DMS114 treated with DMSO at 0.1 percent for 48 hours (cell line): ENCODE data around the gene ABCD4.

ENCODE experiments used
- DNase-seq: peaks from one replicate; lab custom pipeline; 2025; ENCODE audit not compliant: unreplicated experiment; lab: John Stamatoyannopoulos, UW

ABCD4 gene

DNA sequence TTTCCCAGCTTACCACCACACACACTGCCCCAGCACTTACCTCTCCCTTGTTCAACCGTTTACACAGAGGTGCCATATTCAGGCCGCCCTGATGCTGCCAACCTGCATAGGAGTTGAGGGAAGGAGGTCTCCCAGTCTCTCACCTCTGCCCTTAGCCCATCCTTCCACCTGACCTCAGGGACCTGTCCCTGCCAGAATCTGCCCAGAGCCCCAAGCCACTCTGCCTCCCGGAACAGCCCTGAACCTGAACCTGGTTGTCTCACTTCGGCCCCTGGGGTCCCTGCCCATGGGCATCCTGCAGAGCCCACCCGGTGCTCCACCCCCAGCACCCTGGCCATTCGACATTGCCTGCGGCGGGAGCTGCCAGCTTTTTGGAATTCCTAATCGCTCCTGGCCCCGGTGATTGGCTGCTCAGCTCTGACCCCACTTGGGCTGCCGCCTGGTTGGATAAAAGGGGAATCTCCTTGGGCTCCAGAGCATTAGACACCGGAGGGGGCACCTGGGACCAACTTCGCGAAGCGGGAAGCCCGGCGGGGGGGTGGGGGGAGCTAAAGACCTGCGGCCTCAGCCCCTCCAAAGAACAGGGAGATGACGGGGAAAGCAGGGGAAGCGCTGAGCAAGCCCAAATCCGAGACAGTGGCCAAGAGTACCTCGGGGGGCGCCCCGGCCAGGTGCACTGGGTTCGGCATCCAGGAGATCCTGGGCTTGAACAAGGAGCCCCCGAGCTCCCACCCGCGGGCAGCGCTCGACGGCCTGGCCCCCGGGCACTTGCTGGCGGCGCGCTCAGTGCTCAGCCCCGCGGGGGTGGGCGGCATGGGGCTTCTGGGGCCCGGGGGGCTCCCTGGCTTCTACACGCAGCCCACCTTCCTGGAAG is 63.5 kb downstream of the ABCD4 start, which contains the start of gene VSX2:
VSX2 (plus strand) TSS at position 476 of the 874 bp plus-strand sequence; CDS start at position 589, 113 bp downstream.
- no peak for DNase-seq

DNA sequence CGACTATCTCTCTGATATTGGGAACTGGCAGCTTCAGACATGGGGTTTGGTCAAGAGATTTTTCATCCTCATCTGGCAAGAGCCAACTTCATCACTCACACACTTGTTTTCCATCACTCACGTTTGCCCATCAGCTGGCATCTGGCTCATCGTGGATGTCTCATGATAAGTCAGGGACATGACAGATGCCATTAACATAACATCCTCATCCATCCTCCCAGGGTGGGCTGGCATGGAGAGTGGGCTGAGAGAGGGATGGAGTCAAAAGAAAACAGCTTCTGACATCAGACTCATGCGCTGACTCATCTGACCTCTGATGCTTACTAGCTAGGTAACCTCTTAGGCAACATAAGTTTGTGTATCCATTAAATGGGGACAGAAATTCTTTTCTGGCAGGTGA is 65.3 kb downstream of the ABCD4 start:
- no peak for DNase-seq
